Raji (cell line): Measurements from ENCODE around the gene TP53.

Experiments used
- POLR2A ChIP-seq: IDR thresholded peaks from 2 replicates; pipeline ENCODE4 v1.6.1; 2011; ENCODE audit warnings: low read depth, low read length, control low read depth; ENCODE audit not compliant: insufficient read depth

TP53 gene

GRCh38 chr17:7687072-7687907 is at the start of gene TP53:
TSS of gene TP53 (minus strand) at chr17:7687490. CDS start at chr17:7676594, 10,896 bp downstream.
- peak; percentile 97 for TF ChIP-seq POLR2A

GRCh38 chr17:7732981-7733539 is 45.8 kb upstream of the TP53 start:
- TF ChIP-seq POLR2A = no peak

- TF ChIP-seq POLR2A = no peak
Measured at GRCh38 chr17:7729816-7730215, 42.5 kb upstream of the TP53 start.

- TF ChIP-seq POLR2A = no peak
Measured at GRCh38 chr17:7727886-7728285, 40.6 kb upstream of the TP53 start.

- TF ChIP-seq POLR2A = no peak
Measured at GRCh38 chr17:7721612-7722011, 34.3 kb upstream of the TP53 start.

GRCh38 chr17:7720125-7720524 is 32.8 kb upstream of the TP53 start:
- no peak for TF ChIP-seq POLR2A

GRCh38 chr17:7719661-7720060 is 32.4 kb upstream of the TP53 start:
- no peak for TF ChIP-seq POLR2A

GRCh38 chr17:7717756-7718350 is 30.6 kb upstream of the TP53 start:
- TF ChIP-seq POLR2A = no peak

GRCh38 chr17:7716901-7717755 is 29.8 kb upstream of the TP53 start, which contains the start of gene DNAH2:
TSS of gene DNAH2 (plus strand) at chr17:7717744. CDS start at chr17:7719735, 1,991 bp downstream.
- TF ChIP-seq POLR2A = no peak

GRCh38 chr17:7715936-7716886 is 28.9 kb upstream of the TP53 start:
- no peak for TF ChIP-seq POLR2A

GRCh38 chr17:7714721-7715594 is 27.7 kb upstream of the TP53 start:
- no peak for TF ChIP-seq POLR2A

GRCh38 chr17:7713782-7714181 is 26.5 kb upstream of the TP53 start:
- no peak for TF ChIP-seq POLR2A

GRCh38 chr17:7712111-7712771 is 25.0 kb upstream of the TP53 start:
- TF ChIP-seq POLR2A = no peak
